ENCODE results near the gene PRDM11. TPM values are rescaled to one million over a fixed set of nuclear protein-coding genes. Genes with fewer than 3 reads are reported as not detected.

The PRDM11 gene
- polyA plus RNA-seq, 4 donors: 18.1 to 25.3 (median 19.1) TPM

- no peak for DNase-seq (ENCODE audit: low read depth in 4 of 4, low spot score in 2 of 4)
Observed at GRCh38 chr11:45252877-45253276, 106.4 kb downstream of the PRDM11 start.

GRCh38 chr11:45253640-45254039, 107.2 kb downstream of the PRDM11 start:
- no peak for DNase-seq (ENCODE audit: low read depth in 4 of 4, low spot score in 2 of 4)

DNA sequence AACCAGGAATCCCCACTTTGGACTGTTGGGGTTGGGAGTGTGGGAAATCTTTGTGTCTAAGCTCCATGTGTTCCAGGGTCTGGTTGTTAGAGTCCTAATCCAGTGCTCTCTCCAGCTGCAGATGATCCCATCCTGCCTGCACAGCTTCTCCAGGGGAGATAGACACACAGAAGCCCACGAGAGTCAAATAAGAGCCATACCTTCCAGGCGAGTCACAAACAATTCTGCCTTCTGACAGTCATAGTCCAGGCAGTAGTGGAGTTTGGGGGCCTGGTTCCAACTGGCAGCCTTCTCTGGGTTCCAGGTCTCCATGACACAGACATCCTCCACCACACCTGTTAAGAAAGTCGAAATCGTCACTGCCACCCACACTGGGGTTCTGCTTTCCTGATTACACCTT, 107.6 kb downstream of the PRDM11 start:
- DNase-seq (ENCODE audit: low read depth in 4 of 4, low spot score in 2 of 4): no peak

DNA sequence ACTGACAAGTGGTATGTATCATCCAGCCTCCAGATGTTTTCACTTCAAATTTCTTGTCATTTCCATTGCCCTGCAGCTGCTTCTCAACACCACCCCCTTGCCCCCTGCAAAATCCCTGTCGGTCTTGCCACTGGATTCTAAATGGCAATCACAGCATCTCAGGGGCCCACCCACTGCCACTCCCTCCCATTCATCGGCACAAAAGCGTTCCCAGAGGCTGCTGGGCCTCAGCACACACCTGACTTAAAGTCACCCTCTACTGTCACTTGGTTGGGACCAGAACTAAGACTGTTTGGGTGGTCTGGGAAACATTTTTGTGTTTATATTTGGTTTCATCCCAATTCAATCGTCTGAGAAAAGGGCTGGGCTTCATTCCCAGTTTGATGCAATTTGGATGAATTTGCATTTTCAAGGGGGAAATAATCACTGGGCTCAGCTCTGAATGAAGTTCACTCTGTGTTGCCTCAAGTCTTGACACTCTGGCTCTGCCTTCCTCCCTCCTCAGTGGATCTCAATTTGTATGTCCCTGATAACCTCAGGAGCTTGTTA, 112.6 kb downstream of the PRDM11 start:
- no peak for DNase-seq (ENCODE audit: low read depth in 4 of 4, low spot score in 2 of 4)

DNA sequence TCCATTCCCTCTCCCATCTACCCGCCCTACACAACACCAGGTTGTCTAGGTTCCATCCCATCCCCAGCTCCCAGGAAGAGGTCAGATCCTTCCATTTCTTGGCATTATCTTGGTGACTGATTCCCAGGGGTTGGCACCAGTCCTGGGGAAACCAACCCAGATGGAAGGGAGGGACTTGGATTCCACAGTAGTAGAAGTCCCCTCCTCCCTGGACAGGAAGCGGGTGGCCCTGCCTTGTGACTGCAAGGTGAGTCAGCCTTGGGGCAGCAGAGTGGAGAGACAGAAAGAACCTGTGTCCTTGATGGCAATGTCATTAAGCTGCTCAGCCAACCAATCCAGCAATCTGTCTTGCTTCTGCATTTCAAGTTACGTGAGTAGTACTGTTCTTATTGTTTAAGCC, 113.2 kb downstream of the PRDM11 start:
- DNase-seq (ENCODE audit: low read depth in 4 of 4, low spot score in 2 of 4): no peak

DNA sequence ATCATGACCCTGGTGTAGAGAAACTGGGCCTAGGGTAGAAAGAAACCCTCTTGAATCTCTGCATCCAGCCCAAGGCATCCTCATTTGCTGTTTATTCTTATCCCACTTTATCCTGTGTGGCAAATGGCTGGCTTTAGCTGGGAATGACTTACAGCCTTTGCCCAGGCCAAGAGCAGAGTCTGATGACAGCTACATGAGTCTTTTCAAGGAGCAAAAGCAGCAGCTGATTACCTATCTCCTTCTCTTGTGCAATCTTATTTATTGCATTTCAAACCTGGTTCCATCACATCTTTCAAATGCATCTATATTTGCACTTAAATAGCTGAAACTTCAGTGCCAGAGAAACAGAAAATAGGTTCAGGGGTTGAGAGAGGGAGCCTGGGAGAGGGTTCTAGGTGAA, 113.6 kb downstream of the PRDM11 start:
- DNase-seq (ENCODE audit: low read depth in 4 of 4, low spot score in 2 of 4): no peak

- no peak for DNase-seq (ENCODE audit: low read depth in 4 of 4, low spot score in 2 of 4)
Observed at GRCh38 chr11:45262900-45263299, 116.5 kb downstream of the PRDM11 start.

GRCh38 chr11:45263773-45264172, 117.3 kb downstream of the PRDM11 start:
- DNase-seq (ENCODE audit: low read depth in 4 of 4, low spot score in 2 of 4): no peak

DNA sequence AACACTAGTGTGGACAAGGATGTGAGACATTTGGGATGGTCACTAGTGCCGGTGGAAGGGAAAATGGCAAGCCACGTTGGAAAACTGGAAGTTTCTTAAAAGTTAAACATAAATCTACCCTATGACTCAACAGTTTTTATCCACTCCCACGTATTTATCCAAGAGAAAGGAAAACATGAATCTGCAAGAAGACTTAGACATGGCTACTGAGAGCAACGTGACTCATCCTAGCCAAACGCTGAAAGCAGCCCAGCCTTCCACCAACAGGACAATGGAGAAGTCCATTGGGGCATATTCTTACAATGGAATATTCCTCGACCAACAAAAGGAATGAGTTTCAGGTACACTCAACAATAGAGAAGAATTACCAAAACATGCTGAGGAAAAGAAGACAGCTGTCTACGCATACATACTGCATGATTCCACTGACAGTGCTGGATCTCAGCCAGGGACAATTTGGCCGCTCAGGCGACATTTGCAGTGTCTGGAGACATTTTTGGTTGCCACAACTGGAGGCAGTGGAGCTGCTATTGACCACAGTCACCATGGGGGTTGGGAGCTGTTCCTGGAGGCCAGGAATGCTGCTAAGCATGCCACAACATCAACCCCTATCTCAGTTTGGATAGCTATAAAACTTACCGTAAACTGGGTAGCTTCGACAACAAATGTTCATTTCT, 118.5 kb downstream of the PRDM11 start:
- no peak for DNase-seq (ENCODE audit: low read depth in 4 of 4, low spot score in 2 of 4)

DNA sequence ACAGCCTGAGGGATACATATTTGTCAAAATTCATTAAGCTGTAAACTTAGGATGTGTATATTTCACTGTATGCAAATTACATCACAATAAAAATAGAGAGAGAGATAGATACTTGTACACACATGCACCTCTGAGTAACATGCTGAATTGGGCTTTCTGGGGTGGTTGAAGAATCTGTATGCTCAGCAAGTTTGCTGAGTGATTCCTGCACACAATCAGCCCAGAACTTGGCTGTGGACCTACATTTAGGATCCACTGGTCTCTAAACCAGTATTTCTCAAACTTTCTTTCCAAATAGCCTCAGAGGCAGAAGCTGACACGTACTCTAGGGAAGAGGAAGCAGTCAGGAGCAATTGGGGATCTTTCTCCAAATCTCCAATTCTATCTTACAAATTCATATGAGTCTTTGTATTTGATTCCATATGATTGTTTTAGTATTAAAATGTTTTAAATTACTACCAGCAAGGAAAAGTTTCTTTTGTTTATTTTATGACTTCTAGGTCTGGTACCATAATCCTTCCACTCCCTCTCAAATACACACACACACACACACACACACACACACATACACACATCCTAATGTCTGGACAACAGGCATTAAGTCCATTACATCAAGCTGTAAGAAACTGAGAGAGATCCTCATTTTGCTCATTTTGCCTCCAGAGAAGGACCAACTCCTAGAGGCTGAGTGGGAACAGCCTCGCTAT, 119.7 kb downstream of the PRDM11 start:
- DNase-seq (ENCODE audit: low read depth in 4 of 4, low spot score in 2 of 4): no peak

DNA sequence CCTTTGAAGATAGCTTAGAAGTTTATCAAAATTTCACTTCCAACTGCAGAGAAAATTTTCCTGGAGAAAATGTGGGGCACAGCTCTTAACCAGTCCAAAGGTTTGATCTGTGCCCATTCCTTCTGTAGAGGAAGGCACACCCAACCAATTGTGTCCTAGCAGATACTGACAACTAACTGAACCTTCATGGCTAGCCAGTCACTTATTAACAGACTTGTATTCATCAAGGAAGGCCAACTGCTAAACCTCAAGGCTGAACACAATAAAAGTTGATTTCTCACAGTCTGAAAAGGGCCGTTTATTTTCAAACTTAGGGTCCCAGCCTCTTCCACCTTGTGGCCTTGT, 120.2 kb downstream of the PRDM11 start:
- no peak for DNase-seq (ENCODE audit: low read depth in 4 of 4, low spot score in 2 of 4)

GRCh38 chr11:45267052-45267451, 120.6 kb downstream of the PRDM11 start:
- no peak for DNase-seq (ENCODE audit: low read depth in 4 of 4, low spot score in 2 of 4)

DNA sequence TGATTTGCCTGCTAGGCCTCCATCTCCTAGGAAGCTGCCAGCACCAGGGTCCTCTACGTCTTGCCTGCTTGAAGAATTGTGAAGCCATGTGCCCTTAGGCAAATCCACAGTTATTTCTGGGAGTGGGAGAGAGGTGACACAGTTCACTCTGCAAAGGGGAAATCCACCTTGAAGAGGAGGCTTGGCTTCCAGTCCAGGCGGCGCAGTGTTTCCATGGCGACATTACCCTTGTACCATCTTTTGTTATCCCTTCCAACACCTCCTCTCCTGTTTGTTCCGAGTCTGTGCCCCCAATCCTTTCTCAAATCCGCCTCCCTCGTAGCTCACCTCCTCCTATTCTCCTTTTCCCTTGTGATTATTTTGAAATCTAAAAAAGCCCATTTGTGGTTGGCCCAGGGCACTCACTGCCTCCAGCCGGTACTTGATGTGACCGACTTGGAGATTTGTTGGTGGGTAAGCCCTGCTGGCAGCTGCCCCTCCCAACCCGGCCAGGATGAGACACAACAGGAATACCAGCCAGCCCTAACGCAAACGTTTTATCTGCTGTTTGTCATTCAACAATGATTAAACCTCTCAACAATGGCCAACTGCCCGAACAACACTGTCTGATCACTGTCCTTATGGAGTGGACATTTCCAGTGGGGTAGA, 121.3 kb downstream of the PRDM11 start:
- DNase-seq (ENCODE audit: low read depth in 4 of 4, low spot score in 2 of 4): no peak

- no peak for DNase-seq (ENCODE audit: low read depth in 4 of 4, low spot score in 2 of 4)
Observed at GRCh38 chr11:45269678-45270077, 123.2 kb downstream of the PRDM11 start.

GRCh38 chr11:45270946-45271716, 124.7 kb downstream of the PRDM11 start:
- no peak for DNase-seq (ENCODE audit: low read depth in 4 of 4, low spot score in 2 of 4)

- DNase-seq (ENCODE audit: low read depth in 4 of 4, low spot score in 2 of 4): no peak
Observed at GRCh38 chr11:45272701-45273100, 126.3 kb downstream of the PRDM11 start.

DNA sequence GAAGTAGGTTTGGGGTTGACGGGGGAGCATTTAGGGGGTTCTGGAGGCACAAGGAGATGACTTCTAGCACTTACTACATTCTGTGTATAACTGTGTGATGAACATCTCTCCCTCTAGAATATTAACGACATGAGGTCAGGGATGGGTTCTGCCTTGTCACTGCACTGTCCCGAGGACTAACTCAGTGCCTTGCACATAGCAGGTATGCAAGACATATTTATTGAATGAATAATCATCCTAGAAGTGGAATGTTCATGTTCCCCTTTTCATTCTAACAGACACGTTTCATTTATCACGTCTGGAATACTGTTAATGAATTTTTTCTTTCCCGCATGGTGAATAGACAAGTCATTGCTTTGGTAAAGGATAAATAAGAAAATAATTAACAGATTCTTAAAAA, 127.1 kb downstream of the PRDM11 start:
- no peak for DNase-seq (ENCODE audit: low read depth in 4 of 4, low spot score in 2 of 4)

DNA sequence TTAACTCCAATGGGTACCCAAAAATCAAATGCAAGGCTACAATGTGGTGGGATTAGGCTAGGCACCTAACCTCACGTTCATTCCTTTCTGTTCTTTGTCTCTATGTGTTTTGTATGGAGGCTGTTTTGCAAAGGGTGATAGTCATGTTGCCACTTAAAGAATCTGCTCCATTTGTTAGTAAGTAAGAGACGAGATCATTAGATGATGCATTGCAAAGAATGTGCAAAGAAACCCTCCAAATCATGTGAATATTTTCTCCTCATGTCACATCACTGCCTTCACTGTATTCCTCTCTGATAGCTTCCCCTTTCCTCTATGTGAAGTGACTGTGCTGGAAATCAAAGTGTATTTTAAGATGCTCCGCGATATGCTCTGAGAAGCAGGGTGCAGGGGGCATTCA, 127.8 kb downstream of the PRDM11 start:
- DNase-seq (ENCODE audit: low read depth in 4 of 4, low spot score in 2 of 4): no peak

GRCh38 chr11:45275828-45276227, 129.4 kb downstream of the PRDM11 start:
- no peak for DNase-seq (ENCODE audit: low read depth in 4 of 4, low spot score in 2 of 4)

DNA sequence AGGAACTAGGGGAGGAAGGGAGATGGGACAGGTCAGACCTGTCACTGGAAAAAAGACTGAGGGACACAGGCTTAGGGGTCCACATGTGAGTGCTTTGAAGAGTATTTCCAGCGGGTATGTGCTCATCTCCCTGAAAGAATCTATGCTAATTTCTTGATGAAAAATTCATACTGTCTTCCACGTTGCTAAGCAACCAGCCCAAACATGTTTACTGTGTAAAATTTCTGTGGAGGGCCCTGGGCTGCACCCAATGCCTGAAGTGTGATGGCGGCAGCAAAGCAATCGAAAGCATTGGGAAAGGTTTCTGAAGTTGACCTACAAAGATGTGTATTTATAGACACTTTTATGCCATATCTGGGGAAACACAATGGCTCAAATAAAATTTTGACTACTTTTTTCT, 132.3 kb downstream of the PRDM11 start:
- no peak for DNase-seq (ENCODE audit: low read depth in 4 of 4, low spot score in 2 of 4)

DNA sequence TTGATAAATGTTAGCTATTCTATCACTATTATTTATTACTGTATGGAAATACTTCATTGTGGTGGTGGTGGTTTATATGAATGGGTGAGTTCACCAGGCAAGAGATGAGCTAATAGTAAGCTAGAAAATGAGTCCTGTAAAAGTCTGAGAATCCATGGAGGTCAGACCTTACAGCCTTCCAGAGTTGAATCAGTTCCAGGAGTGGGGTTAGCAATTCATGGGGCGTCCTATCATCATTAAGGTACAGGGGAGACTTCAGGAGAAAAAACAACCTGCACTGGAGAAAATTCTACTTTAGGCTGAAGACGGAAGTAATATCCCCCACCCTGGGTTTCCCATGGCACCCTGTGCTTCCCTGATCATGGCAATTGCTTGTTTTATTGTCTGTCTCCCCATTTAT, 133.2 kb downstream of the PRDM11 start:
- no peak for DNase-seq (ENCODE audit: low read depth in 4 of 4, low spot score in 2 of 4)
